DMS114 treated with DMSO at 0.1 percent for 48 hours (cell line): Measurements from ENCODE around the gene P4HB.

ENCODE experiments used
- DNase-seq: peaks from one replicate; lab custom pipeline; 2025; ENCODE audit not compliant: unreplicated experiment; lab: John Stamatoyannopoulos, UW

The P4HB gene

DNA sequence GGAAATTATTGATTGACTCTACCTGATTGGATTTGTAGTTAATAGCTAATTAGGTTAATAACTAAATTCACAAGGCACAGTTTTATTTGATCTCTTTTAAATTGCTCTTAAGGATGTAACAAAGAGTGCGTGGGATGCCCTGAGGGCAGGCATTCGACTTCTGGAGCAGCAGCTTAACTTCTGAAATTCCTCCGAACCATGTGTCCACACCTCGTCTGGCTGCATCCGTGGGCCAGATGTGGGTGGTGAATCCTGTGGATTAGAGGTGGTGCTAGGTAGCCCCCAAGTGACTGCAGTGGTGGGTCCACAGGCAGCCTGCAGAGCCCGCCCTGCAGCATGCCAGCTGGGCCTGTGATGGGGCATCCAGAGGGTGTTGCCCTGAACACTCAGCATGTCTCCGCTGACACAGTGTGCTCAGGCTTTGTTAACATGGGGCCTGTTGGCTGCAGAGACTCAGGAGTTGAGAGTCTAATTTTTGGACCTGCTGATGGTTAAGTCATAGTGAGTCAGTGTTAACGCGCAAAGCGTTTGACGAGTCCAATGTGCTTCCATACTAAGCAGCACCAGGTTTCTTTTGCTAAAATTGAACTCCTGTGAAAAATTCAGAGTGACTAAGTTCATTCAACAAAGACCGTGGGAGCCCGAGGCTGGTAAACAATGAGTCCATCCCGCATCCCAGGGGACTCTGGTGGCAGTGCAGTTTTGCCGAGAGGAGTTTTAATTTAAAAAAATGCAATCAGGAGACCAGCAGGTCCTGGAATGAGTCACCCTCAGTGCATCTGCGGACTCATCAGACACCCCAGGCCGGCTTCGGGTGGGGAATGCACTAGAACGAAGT is 37.9 kb upstream of the P4HB start:
- no peak for DNase-seq

- DNase-seq = no peak
These were observed 35.1 kb upstream of the P4HB start for GRCh38 chr17:81895400-81895799.

GRCh38 chr17:81891303-81891552 is 30.9 kb upstream of the P4HB start:
- DNase-seq = no peak

DNA sequence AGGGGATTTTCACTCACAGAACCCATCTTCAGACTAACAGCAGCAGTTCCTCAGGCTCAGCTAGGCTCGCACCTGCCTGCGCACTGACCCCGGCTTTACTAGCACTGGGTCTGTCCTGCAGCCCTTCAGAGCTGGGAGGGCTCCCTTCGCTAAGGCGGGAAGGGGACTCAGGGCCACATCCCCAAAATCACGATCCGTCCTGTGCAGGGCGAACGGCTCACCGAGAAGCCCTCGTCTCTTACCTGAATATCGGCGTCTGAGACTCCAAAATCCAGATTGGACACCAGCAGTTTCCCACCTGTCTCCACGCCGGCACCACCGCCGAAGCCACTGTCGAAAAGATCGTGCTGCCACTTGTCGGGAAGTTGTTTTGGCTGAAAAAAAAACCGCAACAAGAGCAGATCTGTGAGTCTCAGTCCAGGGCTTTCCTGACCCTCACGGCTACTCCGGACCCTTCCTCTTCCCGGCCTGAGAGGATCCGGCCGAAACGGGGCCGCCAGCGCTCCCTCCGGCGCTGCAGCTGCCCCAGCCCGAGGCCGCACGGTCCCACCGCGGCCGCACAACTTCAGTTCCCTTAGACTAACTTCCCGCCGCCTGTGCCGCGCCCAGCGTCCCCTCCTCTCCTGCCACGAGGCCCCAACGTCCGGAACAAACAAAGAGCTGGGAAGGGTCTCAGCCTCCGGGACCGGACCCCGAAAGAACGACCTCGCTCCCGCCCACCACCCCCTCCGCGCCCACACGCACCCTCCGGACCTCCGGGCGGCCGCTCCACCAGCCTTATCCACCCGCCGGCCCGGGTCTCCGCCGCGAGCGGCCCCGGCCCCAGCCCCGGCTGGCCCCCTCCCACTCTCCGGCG is 30.3 kb upstream of the P4HB start:
- DNase-seq = no peak

DNA sequence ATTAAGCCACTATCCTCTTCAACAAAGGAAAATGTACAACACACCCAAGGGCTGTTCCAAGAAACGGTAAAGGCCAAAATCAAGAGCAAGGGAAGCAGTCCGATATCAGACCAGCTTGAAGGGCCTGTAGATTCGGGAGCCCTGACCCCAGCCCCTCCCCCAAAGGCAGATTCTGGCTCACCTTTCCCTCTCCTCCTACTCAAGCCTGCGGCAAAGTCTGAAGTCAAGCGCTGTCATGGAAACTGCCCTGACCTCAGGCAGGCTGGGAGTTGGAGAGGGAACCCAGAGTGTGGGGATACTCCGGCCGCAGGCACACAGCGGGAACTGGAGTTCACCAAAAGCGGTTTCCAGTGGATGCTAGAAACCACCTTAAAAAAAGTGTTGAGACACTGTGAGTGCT is 29.3 kb upstream of the P4HB start:
- DNase-seq = no peak

DNA sequence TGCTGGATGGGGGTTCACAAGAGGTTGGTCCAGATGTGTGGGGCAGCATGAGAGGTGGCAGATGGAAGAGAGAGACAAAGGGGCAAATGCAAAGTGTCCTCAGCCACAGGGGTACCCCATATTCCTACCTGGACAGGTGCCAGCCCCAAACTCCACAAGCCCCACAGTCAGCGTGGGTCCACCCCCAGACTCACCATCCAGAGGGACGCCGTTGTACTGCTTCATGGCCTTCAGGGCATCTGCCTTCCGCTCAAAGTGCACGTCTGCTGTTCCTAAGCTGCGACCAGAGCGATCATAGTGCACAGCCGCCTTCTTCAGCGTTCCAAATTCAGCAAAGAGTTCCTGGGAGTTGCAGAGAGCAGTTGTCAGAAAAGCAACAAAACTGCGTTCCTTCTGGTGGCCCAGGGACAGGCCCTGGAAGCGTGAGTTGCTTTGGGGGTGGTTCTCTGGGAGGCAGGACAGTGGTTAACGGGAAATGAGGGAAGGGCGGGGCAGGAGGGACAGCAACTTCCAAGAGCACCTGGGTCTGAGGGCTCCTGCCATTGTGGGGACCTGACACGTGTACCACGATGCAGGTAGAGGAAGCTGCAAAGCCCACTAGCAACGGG is 28.8 kb upstream of the P4HB start:
- no peak for DNase-seq

GRCh38 chr17:81888105-81888987 is 28.0 kb upstream of the P4HB start:
- no peak for DNase-seq

GRCh38 chr17:81885869-81886548 is 25.7 kb upstream of the P4HB start:
- DNase-seq = no peak

- no peak for DNase-seq
These were observed 25.1 kb upstream of the P4HB start for GRCh38 chr17:81885454-81885853.

- no peak for DNase-seq
These were observed 24.6 kb upstream of the P4HB start for GRCh38 chr17:81884968-81885367.

- no peak for DNase-seq
These were observed 24.2 kb upstream of the P4HB start for GRCh38 chr17:81884520-81884919.

- DNase-seq = no peak
These were observed 18.8 kb upstream of the P4HB start for GRCh38 chr17:81879121-81879520.

DNA sequence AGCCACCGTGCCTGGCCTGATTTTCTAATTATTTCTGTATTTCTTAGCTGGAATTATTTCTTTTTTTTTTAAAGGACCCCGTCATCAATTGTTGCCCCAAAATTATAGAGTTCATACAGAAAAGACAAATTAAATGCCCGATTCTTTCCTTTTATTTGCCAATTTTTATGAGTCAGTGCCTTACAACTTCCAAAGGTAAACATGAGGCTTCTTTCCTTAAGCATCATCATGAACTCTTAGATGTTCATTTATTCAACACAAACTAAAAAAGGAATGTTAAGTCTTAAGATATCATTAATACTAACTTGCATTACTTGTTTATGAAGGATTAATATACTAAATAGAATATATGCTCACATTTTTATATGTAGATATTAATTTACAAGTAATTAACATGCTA is 18.0 kb upstream of the P4HB start:
- DNase-seq = no peak

- DNase-seq = no peak
These were observed 17.2 kb upstream of the P4HB start for GRCh38 chr17:81877569-81877968.

- DNase-seq = peak; percentile 56
These were observed 11.3 kb upstream of the P4HB start for GRCh38 chr17:81871387-81872230.

DNA sequence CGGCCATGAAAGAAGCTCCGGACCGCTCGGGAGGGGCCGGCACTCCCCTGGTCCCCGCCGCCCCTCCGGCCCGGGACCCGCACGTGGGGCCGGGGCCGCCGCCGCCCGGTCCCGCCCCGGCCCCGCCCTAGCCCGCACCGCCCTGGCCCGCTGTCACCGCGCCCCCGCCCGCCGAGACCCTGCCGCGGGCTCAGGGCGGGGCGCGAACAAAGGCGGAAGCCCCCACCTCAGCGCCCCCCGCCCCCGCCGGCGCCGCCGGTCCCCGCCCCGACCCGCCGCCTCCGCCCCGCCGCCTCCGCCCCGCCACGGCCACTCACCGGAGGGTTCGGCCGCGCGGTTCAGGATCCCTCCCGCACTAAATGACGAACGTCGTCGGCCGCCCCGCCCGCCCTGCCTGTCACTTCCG is 10.6 kb upstream of the P4HB start, which contains the start of gene ARHGDIA:
Gene ARHGDIA (minus strand): TSS at position 357 of the 406 bp plus-strand sequence. CDS start 1,407 bp downstream, outside the sequence.
- no peak for DNase-seq

DNA sequence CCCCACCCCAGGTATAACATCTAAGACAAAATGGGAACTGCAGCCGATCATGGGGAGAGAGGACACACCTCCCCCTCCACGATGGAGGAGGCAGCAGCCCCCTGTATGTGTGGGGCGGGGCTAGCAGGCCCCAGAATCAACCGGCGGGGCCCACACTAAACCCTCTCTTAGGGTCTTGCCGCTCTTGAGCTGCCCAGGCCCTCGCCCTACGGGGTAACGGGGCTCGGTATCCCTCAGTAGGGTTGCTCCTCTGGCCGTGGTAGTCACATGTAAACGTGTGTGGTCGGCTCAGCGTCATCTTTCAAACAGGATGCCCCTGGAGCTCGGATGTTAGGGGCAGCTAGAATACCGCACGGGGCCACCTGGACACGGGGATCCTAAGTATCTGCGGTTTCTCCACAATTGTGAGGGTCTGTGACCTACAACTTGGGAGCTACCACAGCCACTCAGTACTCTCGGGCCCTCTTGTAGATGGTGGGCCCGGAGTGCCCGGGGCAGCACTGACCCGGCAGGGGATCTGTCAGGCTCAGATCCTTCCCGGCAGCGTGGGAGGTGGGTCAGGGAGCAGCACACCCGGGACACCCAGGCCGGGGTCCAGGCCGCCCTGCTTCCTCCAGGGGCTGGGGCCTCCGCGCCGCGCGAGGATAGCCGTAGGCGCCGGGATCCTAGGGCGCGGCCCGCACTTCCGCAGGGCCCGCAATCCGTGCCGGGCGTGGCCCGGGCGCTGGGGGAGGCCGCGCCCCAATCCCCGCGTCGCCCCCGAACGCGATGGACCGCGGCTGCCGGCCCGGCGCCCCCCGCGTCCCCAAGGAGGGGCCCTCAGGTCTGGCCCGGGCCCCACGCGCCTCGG is 10.0 kb upstream of the P4HB start:
- DNase-seq = no peak
